ENCODE results near the gene MS4A1. TPM values are rescaled to one million over a fixed set of nuclear protein-coding genes. Genes with fewer than 3 reads are reported as not detected.

Gene MS4A1
- polyA plus RNA-seq, 3 donors, result 0.88 to 8.0 (median 1.3) TPM

DNA sequence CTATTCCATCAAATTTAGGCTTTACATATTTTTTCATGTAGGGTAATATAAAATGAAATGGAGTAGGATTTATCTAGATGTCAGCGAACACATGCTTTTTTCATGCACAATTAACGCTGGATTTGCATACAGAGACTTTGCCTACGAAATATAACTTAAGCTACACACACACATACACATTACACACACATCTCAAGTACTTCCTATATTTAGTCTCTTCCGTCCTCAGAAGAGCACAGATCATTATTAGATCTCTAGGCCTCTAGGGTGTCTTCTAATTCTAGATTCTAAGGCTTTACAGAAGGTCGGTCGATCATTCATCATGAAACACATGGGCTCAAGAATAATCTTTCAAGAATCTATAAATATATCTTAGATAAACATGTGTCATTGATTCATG, 55.7 kb downstream of the MS4A1 start:
- H3K9ac ChIP-seq (ENCODE audit: insufficient read depth, low read length, poor library complexity, severe bottlenecking), result no peak overlapping the region
- no peak overlapping the region for H3K27ac Mint-ChIP-seq
- DNase-seq, result no peak
- H3K4me1 ChIP-seq (ENCODE audit: control insufficient read depth in 1 of 2, insufficient read depth in 2 of 2, low read length in 2 of 2), result no peaks in the 10 kb centered on the region
- no peaks in the 10 kb centered on the region for H3K36me3 ChIP-seq (replicated peaks in 1 of 2; ENCODE audit: control insufficient read depth in 1 of 2, insufficient read depth in 2 of 2, low read length in 2 of 2)
- peaks cover 0 to 3% of the 10 kb centered on the region in 2 donors for H3K9me3 ChIP-seq (replicated peaks in 1 of 2; ENCODE audit: control insufficient read depth in 1 of 2, insufficient read depth in 1 of 2, low read length in 2 of 2)
- H3K36me3 Mint-ChIP-seq, result no peaks in the 10 kb centered on the region
- TF ChIP-seq, protein P1, sequence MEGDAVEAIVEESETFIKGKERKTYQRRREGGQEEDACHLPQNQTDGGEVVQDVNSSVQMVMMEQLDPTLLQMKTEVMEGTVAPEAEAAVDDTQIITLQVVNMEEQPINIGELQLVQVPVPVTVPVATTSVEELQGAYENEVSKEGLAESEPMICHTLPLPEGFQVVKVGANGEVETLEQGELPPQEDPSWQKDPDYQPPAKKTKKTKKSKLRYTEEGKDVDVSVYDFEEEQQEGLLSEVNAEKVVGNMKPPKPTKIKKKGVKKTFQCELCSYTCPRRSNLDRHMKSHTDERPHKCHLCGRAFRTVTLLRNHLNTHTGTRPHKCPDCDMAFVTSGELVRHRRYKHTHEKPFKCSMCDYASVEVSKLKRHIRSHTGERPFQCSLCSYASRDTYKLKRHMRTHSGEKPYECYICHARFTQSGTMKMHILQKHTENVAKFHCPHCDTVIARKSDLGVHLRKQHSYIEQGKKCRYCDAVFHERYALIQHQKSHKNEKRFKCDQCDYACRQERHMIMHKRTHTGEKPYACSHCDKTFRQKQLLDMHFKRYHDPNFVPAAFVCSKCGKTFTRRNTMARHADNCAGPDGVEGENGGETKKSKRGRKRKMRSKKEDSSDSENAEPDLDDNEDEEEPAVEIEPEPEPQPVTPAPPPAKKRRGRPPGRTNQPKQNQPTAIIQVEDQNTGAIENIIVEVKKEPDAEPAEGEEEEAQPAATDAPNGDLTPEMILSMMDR (IDR thresholded peaks at IDR 0.05), result no peak
- H4K20me1 ChIP-seq (ENCODE audit: insufficient read depth, low read length), result no peaks in the 10 kb centered on the region
- peaks cover 0 to 4% (median 0%) of the 10 kb centered on the region in 3 donors for H3K27me3 Mint-ChIP-seq (ENCODE audit: low read depth in 3 of 3)
- 17% methylated on average over 1 of the region's 6 CpGs for WGBS (ENCODE audit: insufficient coverage)
- H3K27ac ChIP-seq (ENCODE audit: low read depth in 1 of 2, low read length in 2 of 2), result no peak overlapping the region
- peaks cover 4 to 11% (median 7%) of the 10 kb centered on the region in 7 donors for H3K9me3 Mint-ChIP-seq
- H2AFZ ChIP-seq (ENCODE audit: insufficient read depth, low read depth, low read length, poor library complexity, severe bottlenecking), result no peak overlapping the region
- H3K4me2 ChIP-seq (replicated peaks; ENCODE audit: extremely low read depth, low read length, poor library complexity, severe bottlenecking), result no peak overlapping the region
- no peaks in the 10 kb centered on the region for H3K79me2 ChIP-seq (ENCODE audit: insufficient read depth, low read length)
- H3K4me1 Mint-ChIP-seq, result peaks cover 5% of the 10 kb centered on the region
- peaks cover 0 to 5% of the 10 kb centered on the region in 2 donors for H3K27me3 ChIP-seq (ENCODE audit: control insufficient read depth in 2 of 2, insufficient read depth in 2 of 2, low read length in 2 of 2)
- H3K4me3 ChIP-seq (replicated peaks in 1 of 3; ENCODE audit: low read depth in 2 of 3, low read length in 3 of 3), result no peak overlapping the region
- intact Hi-C loops (cut with micrococcal nuclease), result no loop called here
- no peak overlapping the region for H3K4me3 Mint-ChIP-seq

DNA sequence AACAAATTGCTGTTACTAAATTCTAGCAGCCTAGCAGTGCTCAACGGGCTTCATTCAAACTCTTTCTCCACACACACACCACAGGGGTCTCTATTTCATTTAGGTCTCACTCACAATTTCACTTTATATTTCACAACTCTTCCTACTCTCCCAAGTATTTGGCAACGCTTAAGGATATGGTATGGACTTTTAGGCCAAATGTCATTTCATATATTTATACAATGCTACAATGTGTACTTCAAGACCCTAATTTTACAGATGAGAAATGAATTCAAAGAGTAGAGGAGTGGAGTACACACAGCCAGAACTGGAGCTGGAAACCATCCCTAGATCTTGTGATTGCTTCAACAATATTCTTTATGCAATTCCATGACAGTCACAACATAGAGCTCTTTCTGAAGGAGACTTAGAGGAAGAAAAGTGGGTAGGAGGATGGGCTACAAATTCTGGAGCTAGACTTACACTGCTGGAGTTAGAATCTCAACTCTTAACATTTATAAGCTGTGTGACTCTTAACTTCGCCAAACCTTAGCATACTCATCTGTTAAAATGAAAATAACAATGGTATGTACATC, 57.1 kb downstream of the MS4A1 start:
- Histone ChIP-seq H3K4me2 (replicated peaks; ENCODE audit: extremely low read depth, low read length, poor library complexity, severe bottlenecking) (no peak overlapping the region), H2AFZ (ENCODE audit: insufficient read depth, low read depth, low read length, poor library complexity, severe bottlenecking) (no peak overlapping the region), H3K27ac (ENCODE audit: low read depth in 1 of 2, low read length in 2 of 2) (no peak overlapping the region), H3K4me1 (ENCODE audit: control insufficient read depth in 1 of 2, insufficient read depth in 2 of 2, low read length in 2 of 2) (no peaks in the 10 kb centered on the region), H3K4me3 (replicated peaks in 1 of 3; ENCODE audit: low read depth in 2 of 3, low read length in 3 of 3) (no peak overlapping the region), H3K9me3 (replicated peaks in 1 of 2; ENCODE audit: control insufficient read depth in 1 of 2, insufficient read depth in 1 of 2, low read length in 2 of 2) (peaks cover 0 to 3% of the 10 kb centered on the region in 2 donors), H4K20me1 (ENCODE audit: insufficient read depth, low read length) (no peaks in the 10 kb centered on the region), H3K27me3 (ENCODE audit: control insufficient read depth in 2 of 2, insufficient read depth in 2 of 2, low read length in 2 of 2) (peaks cover 0 to 3% of the 10 kb centered on the region in 2 donors), H3K9ac (ENCODE audit: insufficient read depth, low read length, poor library complexity, severe bottlenecking) (no peak overlapping the region), H3K36me3 (replicated peaks in 1 of 2; ENCODE audit: control insufficient read depth in 1 of 2, insufficient read depth in 2 of 2, low read length in 2 of 2) (no peaks in the 10 kb centered on the region), H3K79me2 (ENCODE audit: insufficient read depth, low read length) (no peaks in the 10 kb centered on the region)
- 80% methylated on average over 1 of the region's 3 CpGs for WGBS (ENCODE audit: insufficient coverage)
- intact Hi-C loops (cut with micrococcal nuclease), result no loop called here
- H3K36me3 Mint-ChIP-seq, result no peaks in the 10 kb centered on the region
- DNase-seq, result no peak
- H3K27me3 Mint-ChIP-seq (ENCODE audit: low read depth in 3 of 3), result peaks cover 0 to 4% (median 0%) of the 10 kb centered on the region in 3 donors
- H3K9me3 Mint-ChIP-seq, result peaks cover 4 to 11% (median 7%) of the 10 kb centered on the region in 7 donors
- peak overlapping the region in 1 of 7 donors; percentile 50 for H3K27ac Mint-ChIP-seq
- no peak overlapping the region for H3K4me3 Mint-ChIP-seq
- TF ChIP-seq, protein P1 (IDR thresholded peaks at IDR 0.05), result no peak
- peaks cover 5% of the 10 kb centered on the region for H3K4me1 Mint-ChIP-seq

Data from CD14-positive monocyte (primary cell).